ENCODE data around the gene SLC29A2.

The SLC29A2 gene

GRCh38 chr11:66371627-66372415 is at the start of gene SLC29A2:
SLC29A2 (minus strand) TSS chr11:66371760; CDS start chr11:66371591, 169 bp downstream.
- DNase-seq (ENCODE audit: low spot score) = peak; percentile 68

- no peak for DNase-seq (ENCODE audit: low spot score)
Observed at GRCh38 chr11:66420671-66421476, 49.3 kb upstream of the SLC29A2 start, which contains the start of gene NPAS4. NPAS4 (plus strand) TSS chr11:66421035; CDS start chr11:66421180, 145 bp downstream.

- DNase-seq (ENCODE audit: low spot score) = no peak
Observed at GRCh38 chr11:66419825-66420224, 48.3 kb upstream of the SLC29A2 start.

- no peak for DNase-seq (ENCODE audit: low spot score)
Observed at GRCh38 chr11:66418986-66419308, 47.4 kb upstream of the SLC29A2 start.

GRCh38 chr11:66418168-66418985 is 46.8 kb upstream of the SLC29A2 start:
- peak; percentile 72 for DNase-seq (ENCODE audit: low spot score)

- no peak for DNase-seq (ENCODE audit: low spot score)
Observed at GRCh38 chr11:66417000-66417399, 45.4 kb upstream of the SLC29A2 start.

GRCh38 chr11:66415423-66415822 is 43.9 kb upstream of the SLC29A2 start:
- no peak for DNase-seq (ENCODE audit: low spot score)

- no peak for DNase-seq (ENCODE audit: low spot score)
Observed at GRCh38 chr11:66414120-66414934, 42.8 kb upstream of the SLC29A2 start.

- no peak for DNase-seq (ENCODE audit: low spot score)
Observed at GRCh38 chr11:66413167-66413566, 41.6 kb upstream of the SLC29A2 start.

GRCh38 chr11:66412110-66412509 is 40.5 kb upstream of the SLC29A2 start:
- no peak for DNase-seq (ENCODE audit: low spot score)

- DNase-seq (ENCODE audit: low spot score) = no peak
Observed at GRCh38 chr11:66411323-66411722, 39.8 kb upstream of the SLC29A2 start.

GRCh38 chr11:66410191-66410590 is 38.6 kb upstream of the SLC29A2 start:
- no peak for DNase-seq (ENCODE audit: low spot score)

- DNase-seq (ENCODE audit: low spot score) = no peak
Observed at GRCh38 chr11:66409226-66409625, 37.7 kb upstream of the SLC29A2 start.

GRCh38 chr11:66408488-66409214 is 37.1 kb upstream of the SLC29A2 start:
- DNase-seq (ENCODE audit: low spot score) = peak; percentile 90

GRCh38 chr11:66407651-66408050 is 36.1 kb upstream of the SLC29A2 start:
- no peak for DNase-seq (ENCODE audit: low spot score)

- DNase-seq (ENCODE audit: low spot score) = no peak
Observed at GRCh38 chr11:66393954-66394353, 22.4 kb upstream of the SLC29A2 start.

- no peak for DNase-seq (ENCODE audit: low spot score)
Observed at GRCh38 chr11:66391322-66391721, 19.8 kb upstream of the SLC29A2 start.

GRCh38 chr11:66388780-66389386 is 17.3 kb upstream of the SLC29A2 start:
- DNase-seq (ENCODE audit: low spot score) = peak; percentile 89

- peak; percentile 94 for DNase-seq (ENCODE audit: low spot score)
Observed at GRCh38 chr11:66386171-66387069, 14.9 kb upstream of the SLC29A2 start.

Measured in NAMALWA (cell line).